Activated CD4-positive, alpha-beta T cell treated with anti-CD3 and anti-CD28 coated beads, Interleukin-2, amount 50 U/mL, for 24 hours (primary cell): Measurements from ENCODE around the gene AKIRIN2.
"Not testable (repeated sequence)": the region's sequence is repeated elsewhere in the genome, so short reads cannot be mapped to it uniquely, and the experiment has no call there.

ENCODE experiments used
- DNase-seq, 2 donors: peaks; one replicate each; pipeline ENCODE4 v3.0.0-alpha.2; 2020; ENCODE audit warnings: low read depth in 1 of 2, low spot score in 1 of 2

AKIRIN2 gene

GRCh38 chr6:87687893-87688292 is 14.1 kb downstream of the AKIRIN2 start:
- not testable (repeated sequence) for DNase-seq

DNA sequence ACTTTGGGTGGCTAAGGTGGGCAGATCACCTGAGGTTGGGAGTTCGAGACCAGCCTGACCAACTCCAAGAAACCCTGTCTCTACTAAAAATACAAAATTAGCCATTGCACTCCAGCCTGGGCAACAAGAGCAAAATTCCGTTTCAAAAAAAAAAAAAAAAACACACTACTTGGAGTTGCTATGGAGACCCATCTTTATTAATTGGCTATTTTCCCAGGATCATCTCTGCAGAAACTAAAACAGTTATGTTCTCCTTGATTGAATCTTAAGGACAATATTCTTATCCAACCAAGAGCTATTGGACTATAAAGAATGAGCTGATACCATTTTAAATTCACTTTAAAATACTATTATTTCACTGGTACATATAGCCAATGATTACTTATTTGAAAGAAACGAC is 14.7 kb downstream of the AKIRIN2 start:
- DNase-seq = no peak

DNA sequence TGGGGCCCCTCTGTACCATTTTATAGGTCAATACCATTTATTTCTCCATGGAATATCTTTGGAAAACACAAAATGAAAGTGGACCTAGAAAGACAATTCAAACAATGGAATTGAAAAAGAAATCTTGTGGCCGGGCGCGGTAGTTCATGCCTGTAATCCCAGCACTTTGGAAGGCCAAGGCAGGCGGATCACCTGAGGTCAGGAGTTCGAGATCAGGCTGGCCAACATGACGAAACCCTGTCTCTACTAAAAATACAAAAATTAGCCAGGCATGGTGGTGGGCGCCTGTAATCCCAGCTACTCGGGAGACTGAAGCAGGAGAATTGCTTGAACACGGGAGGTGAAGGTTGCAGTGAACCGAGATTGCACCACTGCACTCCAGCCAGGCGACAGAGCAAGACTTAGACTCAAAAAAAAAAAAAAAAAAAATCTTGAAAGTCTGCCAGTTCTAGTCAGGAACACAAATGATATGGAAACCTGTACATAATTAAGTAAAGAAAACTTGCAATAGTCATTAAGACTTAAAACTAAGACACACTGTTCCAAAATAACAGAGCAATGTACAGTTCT is 15.3 kb downstream of the AKIRIN2 start:
- DNase-seq = not testable (repeated sequence)

- no peak for DNase-seq
Observed at GRCh38 chr6:87684895-87685654, 17.0 kb downstream of the AKIRIN2 start.

DNA sequence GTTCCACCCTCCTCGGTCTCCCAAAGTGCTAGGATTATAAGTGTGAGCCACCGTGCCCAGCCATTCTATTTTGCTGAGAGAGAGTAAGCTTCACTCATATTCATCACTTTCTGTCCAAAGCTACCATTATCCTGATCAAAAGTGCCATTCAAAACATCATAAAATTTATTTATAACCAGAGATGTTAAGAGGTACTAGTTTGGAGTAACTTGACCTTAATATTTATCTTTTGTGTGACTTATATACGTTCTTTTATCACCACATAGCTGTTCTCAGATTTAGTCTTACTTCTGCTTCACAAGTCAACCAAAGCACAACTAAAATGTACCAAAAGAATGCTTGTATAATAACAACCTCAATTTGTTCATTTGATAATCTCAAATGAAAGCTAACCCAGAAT is 18.1 kb downstream of the AKIRIN2 start:
- DNase-seq = no peak

GRCh38 chr6:87682310-87682709 is 19.7 kb downstream of the AKIRIN2 start:
- DNase-seq = no peak

GRCh38 chr6:87675004-87675681 is 26.9 kb downstream of the AKIRIN2 start:
- DNase-seq = no peak

- no peak for DNase-seq
Observed at GRCh38 chr6:87674290-87674689, 27.7 kb downstream of the AKIRIN2 start.

- no peak for DNase-seq
Observed at GRCh38 chr6:87673237-87673636, 28.8 kb downstream of the AKIRIN2 start.

DNA sequence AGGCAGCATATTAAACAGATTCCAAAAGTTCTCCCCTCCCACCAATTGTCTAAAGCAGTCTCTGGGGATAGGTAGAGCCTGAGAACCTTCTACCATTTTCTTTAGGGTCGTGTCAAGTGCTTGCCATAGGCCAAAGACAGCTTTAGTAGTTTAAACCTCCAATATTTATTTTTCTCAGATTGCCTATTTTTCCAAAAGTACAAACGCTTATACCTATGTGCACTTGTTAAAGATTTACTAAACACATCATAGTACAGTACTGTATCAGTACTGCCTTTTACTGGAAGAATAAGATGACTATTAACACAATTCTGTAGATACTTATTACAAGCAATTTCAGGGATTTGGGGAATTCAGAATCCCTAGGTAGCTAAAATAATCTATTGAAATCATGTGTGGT is 29.4 kb downstream of the AKIRIN2 start:
- DNase-seq = no peak

GRCh38 chr6:87671555-87672029 is 30.4 kb downstream of the AKIRIN2 start:
- no peak for DNase-seq

- no peak for DNase-seq
Observed at GRCh38 chr6:87670707-87671106, 31.3 kb downstream of the AKIRIN2 start.

GRCh38 chr6:87669051-87669450 is 33.0 kb downstream of the AKIRIN2 start:
- no peak for DNase-seq

GRCh38 chr6:87668013-87668412 is 34.0 kb downstream of the AKIRIN2 start:
- DNase-seq = no peak

DNA sequence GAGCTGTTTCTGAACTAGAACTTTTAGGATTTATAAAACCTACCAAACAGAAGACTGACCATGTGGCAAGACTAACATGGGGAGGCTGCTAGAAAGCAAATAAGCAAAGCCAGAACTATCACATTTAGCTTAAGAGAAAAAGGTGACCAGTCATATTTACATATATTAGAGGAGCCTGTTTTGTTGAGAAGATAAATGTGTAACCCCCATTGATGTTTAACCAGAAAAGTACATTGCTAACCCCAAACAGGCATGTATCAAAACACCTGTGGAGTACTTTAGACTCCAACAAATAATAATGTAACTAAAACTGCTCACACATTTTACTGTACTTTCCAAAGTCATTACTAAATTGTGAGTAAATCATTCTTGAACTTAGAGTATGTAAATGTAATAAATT is 35.0 kb downstream of the AKIRIN2 start:
- no peak for DNase-seq

GRCh38 chr6:87664921-87665485 is 37.0 kb downstream of the AKIRIN2 start:
- no peak for DNase-seq

DNA sequence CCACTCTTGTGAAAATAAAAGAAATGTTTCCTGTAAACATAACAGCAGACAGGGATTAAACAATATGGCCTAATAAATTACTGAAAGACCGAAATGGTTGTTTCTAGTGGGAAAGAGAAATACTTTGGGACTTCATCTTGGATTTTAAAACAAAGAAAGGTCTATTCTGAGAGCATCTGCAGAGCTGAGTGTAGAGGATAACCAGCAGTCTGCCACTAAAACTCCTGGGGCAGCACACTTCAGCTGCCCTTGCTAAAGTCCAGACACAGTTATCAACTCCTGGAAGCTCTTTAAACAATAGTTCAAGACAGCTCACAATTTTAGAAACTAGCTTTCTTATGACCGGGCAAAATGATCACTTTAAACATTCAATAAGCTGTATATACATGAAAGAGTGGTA is 38.6 kb downstream of the AKIRIN2 start:
- no peak for DNase-seq

GRCh38 chr6:87661503-87661902 is 40.5 kb downstream of the AKIRIN2 start:
- DNase-seq = no peak

GRCh38 chr6:87661016-87661415 is 41.0 kb downstream of the AKIRIN2 start:
- DNase-seq = no peak

DNA sequence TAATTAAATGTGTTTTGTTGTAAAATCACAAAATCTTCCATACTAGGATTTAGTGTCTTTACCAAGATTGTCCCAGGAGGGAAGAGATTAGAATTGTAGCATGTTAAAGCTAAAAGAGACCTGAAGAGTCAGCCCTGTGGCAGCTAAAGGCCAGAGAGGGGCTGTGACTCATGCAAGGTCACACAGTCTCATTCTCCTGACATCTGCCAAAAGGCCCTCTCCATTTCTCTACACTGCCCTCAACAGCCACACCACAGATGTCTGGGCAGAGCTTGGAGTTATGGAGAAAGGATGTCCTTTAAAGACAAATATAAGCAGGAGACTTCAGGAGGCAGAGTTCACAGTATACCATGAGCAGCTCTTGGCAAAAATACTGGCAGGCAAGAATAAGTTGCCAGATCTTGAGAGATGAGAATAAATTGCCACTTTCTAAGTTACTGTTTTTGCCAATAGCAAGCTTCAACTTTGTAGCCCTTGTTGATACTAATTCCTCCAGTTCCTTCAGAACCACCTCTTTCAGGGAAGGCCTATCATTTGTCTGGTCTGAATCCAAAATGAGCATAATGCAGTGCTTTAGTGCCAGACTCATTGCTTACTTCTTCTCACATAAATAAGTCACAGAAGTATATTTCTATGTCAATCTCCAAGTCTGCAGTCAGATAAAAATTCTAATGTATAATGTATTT is 41.7 kb downstream of the AKIRIN2 start:
- DNase-seq = no peak

- no peak for DNase-seq
Observed at GRCh38 chr6:87658516-87658915, 43.5 kb downstream of the AKIRIN2 start.
